OCI-LY3 (cell line): ENCODE results near the gene LPAR3.

Experiments
- EZH2phosphoT487 ChIP-seq: fragments of 200-600 bp; shearing (Covaris generic); IDR thresholded peaks from 2 replicates; pipeline ENCODE4 v1.6.1; 2018; ENCODE audit warnings: antibody characterized with exemption, mixed run types, low read depth
- TF ChIP-seq, protein P1 (sequence below): fragments of 200-600, 300-600 bp; sonication (generic); IDR thresholded peaks from 2 replicates; pipeline ENCODE4 v1.5.1; 2014; ENCODE audit warnings: antibody characterized with exemption, low read length, low read depth

DNA sequence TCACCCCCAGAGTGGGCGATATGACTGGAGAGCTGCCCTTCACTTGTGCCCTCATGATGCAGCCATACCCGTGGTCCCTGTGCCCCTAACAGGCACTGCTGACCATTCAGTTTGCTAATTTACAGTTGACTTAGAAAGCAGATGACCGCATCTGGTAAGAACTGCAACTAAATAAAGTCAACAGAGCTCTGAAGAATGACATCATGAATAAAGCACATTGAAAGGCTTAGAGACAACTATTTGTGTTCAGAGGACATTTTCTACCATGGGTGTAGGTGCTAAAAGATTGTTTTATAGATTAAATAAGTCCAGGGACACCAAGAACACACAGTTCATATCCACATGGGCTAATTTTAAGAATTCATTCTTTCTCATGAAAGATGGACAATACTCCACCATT lies 65.5 kb downstream of the LPAR3 start:
- TF ChIP-seq, protein P1, sequence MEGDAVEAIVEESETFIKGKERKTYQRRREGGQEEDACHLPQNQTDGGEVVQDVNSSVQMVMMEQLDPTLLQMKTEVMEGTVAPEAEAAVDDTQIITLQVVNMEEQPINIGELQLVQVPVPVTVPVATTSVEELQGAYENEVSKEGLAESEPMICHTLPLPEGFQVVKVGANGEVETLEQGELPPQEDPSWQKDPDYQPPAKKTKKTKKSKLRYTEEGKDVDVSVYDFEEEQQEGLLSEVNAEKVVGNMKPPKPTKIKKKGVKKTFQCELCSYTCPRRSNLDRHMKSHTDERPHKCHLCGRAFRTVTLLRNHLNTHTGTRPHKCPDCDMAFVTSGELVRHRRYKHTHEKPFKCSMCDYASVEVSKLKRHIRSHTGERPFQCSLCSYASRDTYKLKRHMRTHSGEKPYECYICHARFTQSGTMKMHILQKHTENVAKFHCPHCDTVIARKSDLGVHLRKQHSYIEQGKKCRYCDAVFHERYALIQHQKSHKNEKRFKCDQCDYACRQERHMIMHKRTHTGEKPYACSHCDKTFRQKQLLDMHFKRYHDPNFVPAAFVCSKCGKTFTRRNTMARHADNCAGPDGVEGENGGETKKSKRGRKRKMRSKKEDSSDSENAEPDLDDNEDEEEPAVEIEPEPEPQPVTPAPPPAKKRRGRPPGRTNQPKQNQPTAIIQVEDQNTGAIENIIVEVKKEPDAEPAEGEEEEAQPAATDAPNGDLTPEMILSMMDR = no peak
- no peak for TF ChIP-seq EZH2phosphoT487
